Left ventricle myocardium inferior (tissue), 1 donor: ENCODE results near the gene CASZ1. TPM values are rescaled to one million over a fixed set of nuclear protein-coding genes. Genes with fewer than 3 reads are reported as not detected.
A peak's percentile ranks its signal among the peaks of the same experiment; 100 is the strongest.

Experiments
- DNase-seq: peaks from one replicate; pipeline ENCODE4 v3.0.0-alpha.2; 2020
- H3K27ac ChIP-seq: fragments of 200-600 bp; replicated peaks from 2 replicates; pipeline ENCODE4 v1.8.0; 2021
- H3K27me3 ChIP-seq: fragments of 200-600 bp; 2 replicates; pipeline ENCODE4 v1.8.0; 2021; ENCODE audit warnings: low read depth
- H3K36me3 ChIP-seq: fragments of 200-600 bp; 2 replicates; pipeline ENCODE4 v1.8.0; 2021
- H3K4me1 ChIP-seq: fragments of 200-600 bp; 2 replicates; pipeline ENCODE4 v1.8.0; 2021
- H3K4me3 ChIP-seq: fragments of 200-600 bp; 2 replicates; pipeline ENCODE4 v1.8.0; 2021; ENCODE audit warnings: mild to moderate bottlenecking, moderate library complexity
- H3K9me3 ChIP-seq: fragments of 200-600 bp; replicated peaks from 2 replicates; pipeline ENCODE4 v1.8.0; 2021
- intact Hi-C: fragments of 100-400 bp; cut with micrococcal nuclease; formaldehyde crosslinking; loops from one replicate; pipeline ENCODE4 v1.11.0; 2022
- total RNA-seq: library from RNA; stranded (reverse); fragmentation: NEBNext Ultra II Directional; extraction: Animal tissue kit (Norgen Biotek cat#: 25700); gene quantifications from one replicate; pipeline ENCODE4 v1.2.1, GENCODE V29; 2021
- TF ChIP-seq, protein P1 (sequence below): fragments of 200-600 bp; IDR thresholded peaks from 2 replicates; pipeline ENCODE4 v1.8.0; 2021; ENCODE audit warnings: antibody characterized with exemption, mild to moderate bottlenecking, borderline replicate concordance
- donor health status: DM: no; HTN: yes; CAD: no; lungs with severe emphysema.

The CASZ1 gene
- total RNA-seq, 1 donor from 2014 or later = 56.3 TPM

DNA sequence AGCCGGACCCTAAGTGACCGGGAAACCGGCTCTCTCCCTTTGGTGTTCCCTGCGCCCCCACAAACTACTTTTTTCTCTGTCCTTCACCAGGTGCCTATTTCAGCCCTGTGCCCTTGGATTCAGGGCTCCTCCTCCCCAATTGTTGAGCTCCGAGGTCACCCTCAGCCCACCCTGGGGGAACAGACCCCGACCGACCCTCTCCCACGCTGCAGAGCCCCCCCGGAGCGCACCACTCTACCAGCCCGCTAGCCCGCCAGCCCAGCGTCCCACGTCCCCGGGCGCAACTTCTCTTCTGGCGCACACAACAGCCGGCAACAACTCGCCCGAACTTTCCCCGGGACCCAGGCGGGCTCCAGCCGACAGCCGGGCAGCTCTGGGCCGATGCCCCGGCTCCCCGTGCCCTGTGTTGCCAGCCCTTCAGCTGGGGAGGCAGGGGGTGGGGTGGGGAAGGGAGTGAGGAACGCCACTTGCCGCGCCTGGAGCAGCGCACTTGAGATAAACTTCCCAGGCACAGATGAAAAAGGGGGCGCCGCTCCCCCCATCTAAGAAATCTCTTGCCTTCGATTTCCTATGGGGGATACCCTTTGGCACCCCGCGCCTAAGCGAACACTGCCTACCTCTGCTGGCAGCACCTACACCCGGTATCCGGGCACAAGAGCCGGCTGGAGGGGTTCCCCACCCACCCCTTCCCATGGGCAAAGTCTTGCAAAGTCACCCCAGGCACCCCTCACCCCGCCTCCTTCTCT lies 997 bp downstream of the CASZ1 start:
- DNase-seq = peak; percentile 37
- Histone ChIP-seq H3K27me3 (peaks cover 42% of the 10 kb centered on the region), H3K4me3 (peak overlapping the region; percentile 88), H3K27ac (peak overlapping the region; percentile 94), H3K9me3 (no peaks in the 10 kb centered on the region), H3K4me1 (peaks cover 62% of the 10 kb centered on the region), H3K36me3 (no peaks in the 10 kb centered on the region)
- intact Hi-C loops = no loop called here
- TF ChIP-seq, protein P1, sequence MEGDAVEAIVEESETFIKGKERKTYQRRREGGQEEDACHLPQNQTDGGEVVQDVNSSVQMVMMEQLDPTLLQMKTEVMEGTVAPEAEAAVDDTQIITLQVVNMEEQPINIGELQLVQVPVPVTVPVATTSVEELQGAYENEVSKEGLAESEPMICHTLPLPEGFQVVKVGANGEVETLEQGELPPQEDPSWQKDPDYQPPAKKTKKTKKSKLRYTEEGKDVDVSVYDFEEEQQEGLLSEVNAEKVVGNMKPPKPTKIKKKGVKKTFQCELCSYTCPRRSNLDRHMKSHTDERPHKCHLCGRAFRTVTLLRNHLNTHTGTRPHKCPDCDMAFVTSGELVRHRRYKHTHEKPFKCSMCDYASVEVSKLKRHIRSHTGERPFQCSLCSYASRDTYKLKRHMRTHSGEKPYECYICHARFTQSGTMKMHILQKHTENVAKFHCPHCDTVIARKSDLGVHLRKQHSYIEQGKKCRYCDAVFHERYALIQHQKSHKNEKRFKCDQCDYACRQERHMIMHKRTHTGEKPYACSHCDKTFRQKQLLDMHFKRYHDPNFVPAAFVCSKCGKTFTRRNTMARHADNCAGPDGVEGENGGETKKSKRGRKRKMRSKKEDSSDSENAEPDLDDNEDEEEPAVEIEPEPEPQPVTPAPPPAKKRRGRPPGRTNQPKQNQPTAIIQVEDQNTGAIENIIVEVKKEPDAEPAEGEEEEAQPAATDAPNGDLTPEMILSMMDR = no peak

DNA sequence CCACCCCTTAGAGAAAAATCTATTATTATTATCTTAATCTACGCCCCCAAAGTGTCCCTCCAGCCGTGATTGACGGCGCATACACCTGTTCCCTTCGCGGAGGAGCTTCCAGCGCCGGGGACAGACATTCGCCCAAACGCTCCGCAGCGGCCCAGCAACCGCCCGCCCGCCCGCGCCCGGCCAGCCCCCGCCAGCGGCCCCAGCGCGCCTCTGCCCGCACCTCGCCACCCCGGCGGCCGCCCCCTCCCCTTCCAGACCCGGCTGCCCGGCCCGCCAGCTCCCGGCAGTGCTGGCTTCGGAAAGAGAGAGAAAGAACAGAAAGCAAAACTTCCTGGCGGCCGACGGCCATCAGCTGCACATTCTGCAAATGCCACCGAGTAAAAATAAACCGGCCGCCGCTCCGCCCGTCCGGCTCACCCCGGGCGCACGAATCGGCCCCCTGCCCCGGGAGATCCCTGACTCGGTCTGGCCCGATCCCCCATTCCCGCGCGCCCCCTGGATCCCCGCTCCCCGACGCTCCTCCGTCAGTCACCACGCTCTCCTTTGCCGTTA lies 1.6 kb downstream of the CASZ1 start:
- H3K36me3 ChIP-seq = no peaks in the 10 kb centered on the region
- H3K9me3 ChIP-seq = no peaks in the 10 kb centered on the region
- intact Hi-C loops = no loop called here
- H3K27me3 ChIP-seq = peaks cover 42% of the 10 kb centered on the region
- peak; percentile 59 for DNase-seq
- H3K4me3 ChIP-seq = peak overlapping the region; percentile 88
- H3K4me1 ChIP-seq = peaks cover 68% of the 10 kb centered on the region
- TF ChIP-seq, protein P1 = no peak
- peak overlapping the region; percentile 94 for H3K27ac ChIP-seq

DNA sequence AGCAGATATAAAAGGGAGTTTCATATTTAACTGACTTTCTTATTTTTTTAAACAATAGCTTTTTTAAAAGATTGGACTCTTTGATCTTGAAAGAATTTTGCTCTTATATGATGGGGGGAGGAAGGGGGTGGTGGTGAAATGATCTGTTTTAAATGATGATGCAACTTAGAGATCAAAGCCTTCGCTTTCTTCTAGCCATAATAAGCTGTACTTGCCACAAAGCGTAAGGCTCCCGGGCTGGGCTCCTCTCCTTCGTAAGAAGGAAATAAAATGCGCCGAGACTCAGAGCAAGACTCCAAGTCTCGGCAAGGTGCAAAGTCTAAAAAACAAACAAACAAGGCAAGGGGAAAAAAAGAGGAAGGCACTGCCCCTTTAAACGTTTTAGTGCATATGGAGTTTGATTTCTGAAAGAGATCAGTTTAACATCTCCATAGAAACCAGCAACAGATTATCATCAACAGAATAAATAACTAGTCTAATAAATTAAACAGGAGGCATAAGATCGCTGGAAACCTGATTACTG lies 3.3 kb downstream of the CASZ1 start:
- intact Hi-C loops = no loop called here
- Histone ChIP-seq H3K36me3 (no peaks in the 10 kb centered on the region), H3K4me1 (peaks cover 85% of the 10 kb centered on the region), H3K27me3 (peaks cover 49% of the 10 kb centered on the region), H3K9me3 (no peaks in the 10 kb centered on the region), H3K4me3 (peak overlapping the region; percentile 88), H3K27ac (peak overlapping the region; percentile 94)
- TF ChIP-seq, protein P1 = no peak
- DNase-seq = no peak

DNA sequence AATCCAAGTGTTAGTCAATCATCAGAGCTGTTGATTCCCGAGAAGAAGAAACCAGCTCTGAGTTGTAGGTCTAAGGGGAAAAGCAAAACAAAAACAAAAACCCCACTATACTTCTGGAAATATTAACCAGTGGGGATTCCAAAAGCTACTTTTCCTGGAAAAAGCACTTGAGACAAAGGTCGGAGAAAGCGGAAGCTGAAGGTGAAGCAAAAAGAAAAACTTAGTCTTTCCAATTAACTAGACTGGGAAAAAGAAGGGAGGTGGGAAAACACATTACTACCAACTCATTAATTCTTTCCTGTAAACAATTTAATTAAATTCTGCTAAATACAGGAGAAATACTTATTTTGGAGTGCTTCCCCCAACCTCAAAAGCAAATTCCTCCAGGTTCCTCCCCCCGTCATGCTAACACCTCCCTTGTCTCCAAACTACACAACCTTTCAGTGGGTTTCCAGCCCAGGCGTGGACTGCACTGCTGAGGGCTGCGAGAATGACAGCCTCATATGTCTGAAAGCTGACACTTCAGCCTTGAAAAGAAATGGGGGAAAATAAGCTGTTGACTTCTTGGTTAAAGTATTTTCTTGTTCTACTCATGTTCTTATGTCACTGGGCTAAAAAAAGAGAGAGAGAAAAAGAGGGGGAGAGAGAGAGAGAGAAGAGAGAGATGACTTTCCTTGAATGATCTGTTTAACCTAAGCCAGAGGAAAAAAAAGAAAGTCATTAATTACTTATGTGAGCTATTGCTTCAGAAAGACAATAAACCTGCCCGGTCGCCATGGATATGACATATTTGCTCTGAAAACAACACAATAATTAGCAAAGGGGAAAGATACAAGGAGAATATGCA lies 5.1 kb downstream of the CASZ1 start:
- Histone ChIP-seq H3K4me3 (peak overlapping the region; percentile 10), H3K36me3 (no peaks in the 10 kb centered on the region), H3K27ac (peak overlapping the region; percentile 20), H3K4me1 (peaks cover 98% of the 10 kb centered on the region), H3K27me3 (peaks cover 47% of the 10 kb centered on the region), H3K9me3 (no peaks in the 10 kb centered on the region)
- intact Hi-C loops = no loop called here
- TF ChIP-seq, protein P1 = no peak
- no peak for DNase-seq
